ENCODE data around the gene ITGB6.
"Not testable (repeated sequence)": the region's sequence is repeated elsewhere in the genome, so short reads cannot be mapped to it uniquely, and the experiment has no call there.

The ITGB6 gene

GRCh38 chr2:160175169-160176134, 24.6 kb downstream of the ITGB6 start:
- no peak for DNase-seq

- DNase-seq = no peak
These were observed 25.8 kb downstream of the ITGB6 start for GRCh38 chr2:160174322-160174721.

- DNase-seq = no peak
These were observed 30.1 kb downstream of the ITGB6 start for GRCh38 chr2:160169988-160170387.

- DNase-seq = no peak
These were observed 30.6 kb downstream of the ITGB6 start for GRCh38 chr2:160169471-160169870.

GRCh38 chr2:160168878-160169277, 31.2 kb downstream of the ITGB6 start:
- DNase-seq = no peak

GRCh38 chr2:160167089-160167740, 32.9 kb downstream of the ITGB6 start:
- DNase-seq = no peak

GRCh38 chr2:160165996-160166395, 34.1 kb downstream of the ITGB6 start:
- no peak for DNase-seq

GRCh38 chr2:160165081-160165480, 35.0 kb downstream of the ITGB6 start:
- DNase-seq = no peak

GRCh38 chr2:160157861-160158829, 41.9 kb downstream of the ITGB6 start:
- DNase-seq = no peak

- no peak for DNase-seq
These were observed 43.4 kb downstream of the ITGB6 start for GRCh38 chr2:160156665-160157064.

- no peak for DNase-seq
These were observed 44.0 kb downstream of the ITGB6 start for GRCh38 chr2:160156100-160156499.

GRCh38 chr2:160148419-160148818, 51.7 kb downstream of the ITGB6 start:
- DNase-seq = not testable (repeated sequence)

GRCh38 chr2:160145471-160145870, 54.6 kb downstream of the ITGB6 start:
- no peak for DNase-seq

GRCh38 chr2:160144280-160144990, 55.6 kb downstream of the ITGB6 start:
- DNase-seq = no peak

- no peak for DNase-seq
These were observed 57.6 kb downstream of the ITGB6 start for GRCh38 chr2:160142472-160142871.

- no peak for DNase-seq
These were observed 58.2 kb downstream of the ITGB6 start for GRCh38 chr2:160141912-160142311.

GRCh38 chr2:160141419-160141818, 58.7 kb downstream of the ITGB6 start:
- no peak for DNase-seq

- DNase-seq = no peak
These were observed 59.6 kb downstream of the ITGB6 start for GRCh38 chr2:160140471-160140870.

GRCh38 chr2:160139991-160140390, 60.1 kb downstream of the ITGB6 start:
- no peak for DNase-seq

- no peak for DNase-seq
These were observed 60.7 kb downstream of the ITGB6 start for GRCh38 chr2:160139350-160139749.

GRCh38 chr2:160138406-160138805, 61.7 kb downstream of the ITGB6 start:
- no peak for DNase-seq

- no peak for DNase-seq
These were observed 62.6 kb downstream of the ITGB6 start for GRCh38 chr2:160137464-160137863.
